ENCODE results near the gene CLDN4. TPM values are rescaled to one million over a fixed set of nuclear protein-coding genes. Genes with fewer than 3 reads are reported as not detected.
"Not testable (repeated sequence)": the region's sequence is repeated elsewhere in the genome, so short reads cannot be mapped to it uniquely, and the experiment has no call there.

The CLDN4 gene
- polyA plus RNA-seq, 1 of the 3 experiments (the other 2 are of a cell fraction), result 5.9 TPM

DNA sequence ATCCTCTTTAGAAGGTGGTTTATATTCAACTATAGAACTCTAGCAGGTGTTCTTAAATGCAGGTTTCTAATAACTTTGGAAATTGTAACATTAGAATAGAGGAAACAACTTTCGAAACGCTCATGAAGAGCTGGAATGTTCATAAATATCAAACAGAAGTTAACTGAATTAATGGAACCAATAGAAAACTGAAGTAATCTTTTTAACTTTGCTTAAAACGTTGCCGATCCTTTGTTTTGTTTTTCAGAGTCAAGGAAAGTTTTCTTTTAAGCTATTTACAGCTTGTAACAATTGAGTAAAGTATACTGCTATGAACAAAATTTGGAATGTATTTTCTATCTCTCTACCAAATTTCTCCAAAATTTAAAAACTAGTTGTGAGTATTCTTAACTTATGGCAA, 41.7 kb upstream of the CLDN4 start:
- Histone ChIP-seq H3K4me3 (ENCODE audit: low read depth in 2 of 2, low read length in 1 of 2) (no peak overlapping the region), H3K9ac (no peak overlapping the region), H3K9me2 (no peaks in the 10 kb centered on the region), H3F3A (replicated peaks; ENCODE audit: insufficient read depth) (no peaks in the 10 kb centered on the region), H4K20me1 (ENCODE audit: insufficient read depth) (no peaks in the 10 kb centered on the region), H3K4me2 (no peak overlapping the region), H3K9me3 (peaks cover 6% of the 10 kb centered on the region; the same call in 1 of the 2 replicates), H3K79me2 (ENCODE audit: insufficient read depth) (no peaks in the 10 kb centered on the region), H3K27ac (ENCODE audit: low read depth in 2 of 2, low read length in 1 of 2) (no peak overlapping the region), H2AFZ (ENCODE audit: low read depth) (no peak overlapping the region), H3K36me3 (replicated peaks in 1 of 2; ENCODE audit: control insufficient read depth in 1 of 2, insufficient read depth in 2 of 2, low read length in 1 of 2) (no peaks in the 10 kb centered on the region), H3K4me1 (ENCODE audit: control insufficient read depth in 1 of 2, insufficient read depth in 2 of 2, low read depth in 1 of 2, low read length in 1 of 2) (no peaks in the 10 kb centered on the region), H3K27me3 (ENCODE audit: insufficient read depth) (no peaks in the 10 kb centered on the region)
- WGBS (ENCODE audit: low lambda C conversion rate), result 49% methylated on average over 4 of the region's 4 CpGs
- ChIA-PET CTCF (no interaction called here), POLR2A (no interaction called here)
- DNase-seq, result no peak
- no peak for TF ChIP-seq FOXM1 (IDR thresholded peaks at IDR 0.05; ENCODE audit: low read depth)
- no peak for TF ChIP-seq FOSL2 (IDR thresholded peaks at IDR 0.05; ENCODE audit: borderline replicate concordance, low read depth)
- TF ChIP-seq MEF2A (IDR thresholded peaks at IDR 0.05; ENCODE audit: borderline replicate concordance, low read depth), result no peak
- no peak for TF ChIP-seq RCOR1 (IDR thresholded peaks at IDR 0.05; ENCODE audit: low read length)
- TF ChIP-seq, protein P1, sequence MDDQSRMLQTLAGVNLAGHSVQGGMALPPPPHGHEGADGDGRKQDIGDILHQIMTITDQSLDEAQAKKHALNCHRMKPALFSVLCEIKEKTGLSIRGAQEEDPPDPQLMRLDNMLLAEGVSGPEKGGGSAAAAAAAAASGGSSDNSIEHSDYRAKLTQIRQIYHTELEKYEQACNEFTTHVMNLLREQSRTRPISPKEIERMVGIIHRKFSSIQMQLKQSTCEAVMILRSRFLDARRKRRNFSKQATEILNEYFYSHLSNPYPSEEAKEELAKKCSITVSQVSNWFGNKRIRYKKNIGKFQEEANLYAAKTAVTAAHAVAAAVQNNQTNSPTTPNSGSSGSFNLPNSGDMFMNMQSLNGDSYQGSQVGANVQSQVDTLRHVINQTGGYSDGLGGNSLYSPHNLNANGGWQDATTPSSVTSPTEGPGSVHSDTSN (IDR thresholded peaks at IDR 0.05), result no peak
- TF ChIP-seq NFIC (IDR thresholded peaks at IDR 0.05; ENCODE audit: borderline replicate concordance), result no peak
- no peak for TF ChIP-seq POLR2AphosphoS5 (IDR thresholded peaks at IDR 0.05; ENCODE audit: low read depth, low read length)
- no peak for TF ChIP-seq SMC3 (IDR thresholded peaks at IDR 0.05; ENCODE audit: low read depth, low read length)
- TF ChIP-seq, protein P2, sequence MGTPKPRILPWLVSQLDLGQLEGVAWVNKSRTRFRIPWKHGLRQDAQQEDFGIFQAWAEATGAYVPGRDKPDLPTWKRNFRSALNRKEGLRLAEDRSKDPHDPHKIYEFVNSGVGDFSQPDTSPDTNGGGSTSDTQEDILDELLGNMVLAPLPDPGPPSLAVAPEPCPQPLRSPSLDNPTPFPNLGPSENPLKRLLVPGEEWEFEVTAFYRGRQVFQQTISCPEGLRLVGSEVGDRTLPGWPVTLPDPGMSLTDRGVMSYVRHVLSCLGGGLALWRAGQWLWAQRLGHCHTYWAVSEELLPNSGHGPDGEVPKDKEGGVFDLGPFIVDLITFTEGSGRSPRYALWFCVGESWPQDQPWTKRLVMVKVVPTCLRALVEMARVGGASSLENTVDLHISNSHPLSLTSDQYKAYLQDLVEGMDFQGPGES (IDR thresholded peaks at IDR 0.05; ENCODE audit: low read depth, low read length), result no peak
- no peak for TF ChIP-seq JUND (IDR thresholded peaks at IDR 0.05)
- no peak for TF ChIP-seq TEAD4 (IDR thresholded peaks at IDR 0.05; ENCODE audit: borderline replicate concordance, insufficient read depth)
- TF ChIP-seq, protein P3, sequence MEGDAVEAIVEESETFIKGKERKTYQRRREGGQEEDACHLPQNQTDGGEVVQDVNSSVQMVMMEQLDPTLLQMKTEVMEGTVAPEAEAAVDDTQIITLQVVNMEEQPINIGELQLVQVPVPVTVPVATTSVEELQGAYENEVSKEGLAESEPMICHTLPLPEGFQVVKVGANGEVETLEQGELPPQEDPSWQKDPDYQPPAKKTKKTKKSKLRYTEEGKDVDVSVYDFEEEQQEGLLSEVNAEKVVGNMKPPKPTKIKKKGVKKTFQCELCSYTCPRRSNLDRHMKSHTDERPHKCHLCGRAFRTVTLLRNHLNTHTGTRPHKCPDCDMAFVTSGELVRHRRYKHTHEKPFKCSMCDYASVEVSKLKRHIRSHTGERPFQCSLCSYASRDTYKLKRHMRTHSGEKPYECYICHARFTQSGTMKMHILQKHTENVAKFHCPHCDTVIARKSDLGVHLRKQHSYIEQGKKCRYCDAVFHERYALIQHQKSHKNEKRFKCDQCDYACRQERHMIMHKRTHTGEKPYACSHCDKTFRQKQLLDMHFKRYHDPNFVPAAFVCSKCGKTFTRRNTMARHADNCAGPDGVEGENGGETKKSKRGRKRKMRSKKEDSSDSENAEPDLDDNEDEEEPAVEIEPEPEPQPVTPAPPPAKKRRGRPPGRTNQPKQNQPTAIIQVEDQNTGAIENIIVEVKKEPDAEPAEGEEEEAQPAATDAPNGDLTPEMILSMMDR (IDR thresholded peaks at IDR 0.05), result no peak
- no peak for TF ChIP-seq TAF1 (IDR thresholded peaks at IDR 0.05; ENCODE audit: borderline replicate concordance, low read depth, low read length)
- TF ChIP-seq GATA2 (CRISPR knock-in tag; IDR thresholded peaks at IDR 0.05), result no peak
- no peak for TF ChIP-seq CHD2 (IDR thresholded peaks at IDR 0.05; ENCODE audit: low read length, partially characterized antibody)
- TF ChIP-seq MXI1 (IDR thresholded peaks at IDR 0.05; ENCODE audit: low read depth, low read length), result no peak
- TF ChIP-seq, protein P4, sequence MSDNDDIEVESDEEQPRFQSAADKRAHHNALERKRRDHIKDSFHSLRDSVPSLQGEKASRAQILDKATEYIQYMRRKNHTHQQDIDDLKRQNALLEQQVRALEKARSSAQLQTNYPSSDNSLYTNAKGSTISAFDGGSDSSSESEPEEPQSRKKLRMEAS (IDR thresholded peaks at IDR 0.05; ENCODE audit: low read depth), result no peak
- no peak for TF ChIP-seq EZH2phosphoT487 (IDR thresholded peaks at IDR 0.05; ENCODE audit: borderline replicate concordance, low read depth)

DNA sequence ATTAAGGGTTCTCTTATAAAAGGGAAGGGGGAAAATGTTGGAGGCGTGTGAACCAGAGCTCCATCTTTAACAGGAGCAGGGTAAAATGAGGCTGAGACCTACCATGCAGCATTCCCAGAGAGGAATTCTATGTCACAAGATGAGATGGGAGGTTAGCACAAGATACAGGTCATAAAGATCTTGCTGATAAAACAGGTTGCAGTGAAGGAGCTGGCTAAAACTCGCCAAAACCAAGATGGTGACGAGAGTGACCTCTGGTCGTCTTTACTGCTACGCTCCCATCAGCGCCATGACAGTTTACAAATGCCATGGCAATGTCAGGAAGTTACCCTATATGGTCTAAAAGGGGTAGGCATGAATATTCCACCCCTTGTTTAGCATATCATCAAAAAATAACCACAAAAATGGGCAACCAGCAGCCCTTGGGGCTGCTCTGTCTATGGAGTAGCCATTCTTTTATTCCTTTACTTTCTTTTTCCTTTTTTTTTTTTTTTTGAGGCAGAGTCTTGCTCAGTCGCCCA, 39.6 kb upstream of the CLDN4 start:
- H3K9me3 ChIP-seq, result not testable (repeated sequence)

DNA sequence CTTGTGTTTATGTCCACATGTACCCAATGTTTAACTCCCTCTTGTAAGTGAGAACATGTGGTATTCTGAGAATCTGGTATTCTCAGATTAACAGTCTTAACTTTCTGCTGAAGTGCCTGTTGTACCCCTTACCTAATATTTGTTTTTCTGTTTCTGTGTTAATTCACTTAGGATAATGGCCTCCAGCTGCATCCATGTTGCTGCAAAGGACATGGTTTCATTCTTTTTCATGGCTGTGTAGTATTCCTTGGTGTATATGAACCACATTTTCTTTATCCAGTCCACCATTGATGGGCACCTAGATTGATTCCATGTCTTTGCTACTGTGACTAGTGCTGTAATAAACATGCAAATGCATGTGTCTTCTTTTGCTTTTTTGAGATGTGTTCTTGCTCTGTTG, 35.6 kb upstream of the CLDN4 start:
- H4K20me1 ChIP-seq (ENCODE audit: insufficient read depth); H3K9ac ChIP-seq; H3K27ac ChIP-seq (ENCODE audit: low read depth in 2 of 2, low read length in 1 of 2); H3K79me2 ChIP-seq (ENCODE audit: insufficient read depth); POLR2A ChIA-PET; H3K4me3 ChIP-seq (ENCODE audit: low read depth in 2 of 2, low read length in 1 of 2); H3F3A ChIP-seq (replicated peaks; ENCODE audit: insufficient read depth); H2AFZ ChIP-seq (ENCODE audit: low read depth); DNase-seq; H3K9me3 ChIP-seq; H3K4me2 ChIP-seq; H3K4me1 ChIP-seq (ENCODE audit: control insufficient read depth in 1 of 2, insufficient read depth in 2 of 2, low read depth in 1 of 2, low read length in 1 of 2); H3K9me2 ChIP-seq; H3K27me3 ChIP-seq (ENCODE audit: insufficient read depth); H3K36me3 ChIP-seq (replicated peaks in 1 of 2; ENCODE audit: control insufficient read depth in 1 of 2, insufficient read depth in 2 of 2, low read length in 1 of 2): not testable (repeated sequence)
- CTCF ChIA-PET, result interaction anchor here (1.3 kb wide), 1 partner anchor 188 kb away, joined by 4 read pairs; no protein-coding TSS in a partner anchor

More for the DNA sequence above, 39.6 kb upstream of the CLDN4 start:
- H3F3A ChIP-seq (replicated peaks; ENCODE audit: insufficient read depth); H3K27me3 ChIP-seq (ENCODE audit: insufficient read depth); H2AFZ ChIP-seq (ENCODE audit: low read depth); H3K9ac ChIP-seq; H4K20me1 ChIP-seq (ENCODE audit: insufficient read depth); H3K27ac ChIP-seq (ENCODE audit: low read depth in 2 of 2, low read length in 1 of 2); H3K36me3 ChIP-seq (replicated peaks in 1 of 2; ENCODE audit: control insufficient read depth in 1 of 2, insufficient read depth in 2 of 2, low read length in 1 of 2); H3K4me1 ChIP-seq (ENCODE audit: control insufficient read depth in 1 of 2, insufficient read depth in 2 of 2, low read depth in 1 of 2, low read length in 1 of 2); POLR2A ChIA-PET; H3K4me3 ChIP-seq (ENCODE audit: low read depth in 2 of 2, low read length in 1 of 2); H3K4me2 ChIP-seq; H3K9me2 ChIP-seq; DNase-seq; H3K79me2 ChIP-seq (ENCODE audit: insufficient read depth): not testable (repeated sequence)
- CTCF ChIA-PET, result interaction anchor here (0.8 to 0.9 kb wide), 2 partner anchors 19 to 64 kb away, joined by 3 to 5 read pairs; no protein-coding TSS in a partner anchor
- 87% methylated on average over 7 of the region's 7 CpGs for WGBS (ENCODE audit: low lambda C conversion rate)
